GM19035 (cell line): ENCODE measurements around the gene LGR5.

ENCODE experiments used
- ATAC-seq: cut with Tn5 transposase; IDR thresholded peaks from one replicate; pipeline ENCODE4 v1.9.1; 2021; ENCODE audit not compliant: unreplicated experiment

LGR5 gene

GRCh38 chr12:71591601-71592000 lies 152.0 kb downstream of the LGR5 start:
- ATAC-seq: no peak

- ATAC-seq: no peak
Observed at GRCh38 chr12:71592841-71593240, 153.2 kb downstream of the LGR5 start.

- ATAC-seq: no peak
Observed at GRCh38 chr12:71594214-71594948, 154.8 kb downstream of the LGR5 start.

- ATAC-seq: no peak
Observed at GRCh38 chr12:71599210-71599609, 159.6 kb downstream of the LGR5 start.

- ATAC-seq: no peak
Observed at GRCh38 chr12:71601546-71601945, 161.9 kb downstream of the LGR5 start.

GRCh38 chr12:71602761-71603577 lies 163.4 kb downstream of the LGR5 start:
- ATAC-seq: no peak

- no peak for ATAC-seq
Observed at GRCh38 chr12:71605039-71605438, 165.4 kb downstream of the LGR5 start.

GRCh38 chr12:71607494-71608330 lies 168.1 kb downstream of the LGR5 start:
- no peak for ATAC-seq

GRCh38 chr12:71610031-71610795 lies 170.6 kb downstream of the LGR5 start:
- ATAC-seq: no peak

- ATAC-seq: no peak
Observed at GRCh38 chr12:71621938-71622337, 182.3 kb downstream of the LGR5 start.

- ATAC-seq: no peak
Observed at GRCh38 chr12:71625476-71625875, 185.9 kb downstream of the LGR5 start.

- no peak for ATAC-seq
Observed at GRCh38 chr12:71626098-71626497, 186.5 kb downstream of the LGR5 start.

GRCh38 chr12:71626768-71627167 lies 187.2 kb downstream of the LGR5 start:
- no peak for ATAC-seq

- ATAC-seq: no peak
Observed at GRCh38 chr12:71627438-71628002, 187.9 kb downstream of the LGR5 start.
